HepG2 (cell line): Measurements from ENCODE around the gene GFY. TPM values are rescaled to one million over a fixed set of nuclear protein-coding genes. Genes with fewer than 3 reads are reported as not detected.

ENCODE experiments used
- ZNF276 ChIP-seq: sonication (generic); formaldehyde crosslinking; IDR thresholded peaks from 2 replicates; pipeline ENCODE4 v1.4.0; 2020; ENCODE audit warnings: mild to moderate bottlenecking, low read depth, missing genetic modification reagents
- polyA plus RNA-seq, 8 experiments: library from polyadenylated mRNA; depleted of rRNA in 3 of 8; stranded (reverse) in 7 of 8; unstranded in 1 of 8; fragments of >200 nt; fragmentation: Illumina TruSeq in 4 of 8; extraction: Trizol in 4 of 8; gene quantifications; 2 replicates each; pipeline versions ENCODE4 v1.2.1 to v1.2.3, GENCODE V29; 2011 to 2016; ENCODE audit warnings: low read depth in 4 of 8, missing spikeins in 1 of 8, mixed read lengths in 1 of 8; ENCODE audit not compliant: insufficient read depth in 1 of 8
- total RNA-seq, 5 experiments: library from RNA; depleted of rRNA; stranded (reverse); fragments of >200 nt; fragmentation: Illumina TruSeq; extraction: Trizol; gene quantifications; 2 replicates each; pipeline ENCODE4 v1.2.3, GENCODE V29; 2016; ENCODE audit warnings: low read depth in 1 of 5

GFY gene
- total and polyA plus RNA-seq, 2 of the 13 experiments (the other 11 are each of a cell fraction or from before 2014, with no cell fraction given), result not detected

- no peak for TF ChIP-seq ZNF276 (CRISPR knock-in tag)
These were observed 51.0 kb downstream of the GFY start (continued) for GRCh38 chr19:49475995-49476880.

Other genes with a start within 250 kb of the GFY start
- gene SLC6A16, start 100.2 kb upstream of the GFY start, total RNA-seq (2016; rRNA removed; fragmentation: Illumina TruSeq; extraction: Trizol), result 0.07 TPM in 1 of 2 replicates, not detected in the other
- gene SLC6A16, start 100.2 kb upstream of the GFY start, polyA plus RNA-seq (2011; rRNA removed), result 0.18 and 0.22 TPM in 2 replicates
- gene CD37, start 90.0 kb upstream of the GFY start, total RNA-seq (2016; rRNA removed; fragmentation: Illumina TruSeq; extraction: Trizol), result not detected in 2 replicates
- gene CD37, start 90.0 kb upstream of the GFY start, polyA plus RNA-seq (2011; rRNA removed), result not detected in 2 replicates
- 12.1 and 12.5 TPM in 2 replicates for gene TEAD2, start 63.0 kb upstream of the GFY start, total RNA-seq (2016; rRNA removed; fragmentation: Illumina TruSeq; extraction: Trizol)
- gene TEAD2, start 63.0 kb upstream of the GFY start, polyA plus RNA-seq (2011; rRNA removed), result 10.4 and 10.8 TPM in 2 replicates
- 0.31 TPM in 1 of 2 replicates, not detected in the other for gene DKKL1, start 61.5 kb upstream of the GFY start, total RNA-seq (2016; rRNA removed; fragmentation: Illumina TruSeq; extraction: Trizol)
- gene DKKL1, start 61.5 kb upstream of the GFY start, polyA plus RNA-seq (2011; rRNA removed), result 0.30 and 0.33 TPM in 2 replicates
- gene KASH5, start 37.1 kb upstream of the GFY start, total RNA-seq (2016; rRNA removed; fragmentation: Illumina TruSeq; extraction: Trizol), result not detected in 2 replicates
- not detected in 2 replicates for gene KASH5, start 37.1 kb upstream of the GFY start, polyA plus RNA-seq (2011; rRNA removed)
- not detected in 2 replicates for gene PTH2, start 1.9 kb upstream of the GFY start, total RNA-seq (2016; rRNA removed; fragmentation: Illumina TruSeq; extraction: Trizol)
- not detected in 2 replicates for gene PTH2, start 1.9 kb upstream of the GFY start, polyA plus RNA-seq (2011; rRNA removed)
- gene SLC17A7, start 16.1 kb downstream of the GFY start, total RNA-seq (2016; rRNA removed; fragmentation: Illumina TruSeq; extraction: Trizol), result not detected in 2 replicates
- 0.32 and 0.37 TPM in 2 replicates for gene SLC17A7, start 16.1 kb downstream of the GFY start, polyA plus RNA-seq (2011; rRNA removed)
- 94.9 and 110 TPM in 2 replicates for gene PIH1D1, start 26.4 kb downstream of the GFY start, total RNA-seq (2016; rRNA removed; fragmentation: Illumina TruSeq; extraction: Trizol)
- gene PIH1D1, start 26.4 kb downstream of the GFY start, polyA plus RNA-seq (2011; rRNA removed), result 126 and 137 TPM in 2 replicates
- 29.6 and 34.9 TPM in 2 replicates for gene ALDH16A1, start 27.8 kb downstream of the GFY start, total RNA-seq (2016; rRNA removed; fragmentation: Illumina TruSeq; extraction: Trizol)
- 8.4 and 9.2 TPM in 2 replicates for gene ALDH16A1, start 27.8 kb downstream of the GFY start, polyA plus RNA-seq (2011; rRNA removed)
- 0.58 and 1.5 TPM in 2 replicates for gene FLT3LG, start 48.8 kb downstream of the GFY start, total RNA-seq (2016; rRNA removed; fragmentation: Illumina TruSeq; extraction: Trizol)
- gene FLT3LG, start 48.8 kb downstream of the GFY start, polyA plus RNA-seq (2011; rRNA removed), result 2.6 and 3.0 TPM in 2 replicates
- 2,601 and 3,137 TPM in 2 replicates for gene RPL13A, start 62.2 kb downstream of the GFY start, total RNA-seq (2016; rRNA removed; fragmentation: Illumina TruSeq; extraction: Trizol)
- gene RPL13A, start 62.2 kb downstream of the GFY start, polyA plus RNA-seq (2011; rRNA removed), result 3,407 and 3,954 TPM in 2 replicates
- 2,345 and 2,734 TPM in 2 replicates for gene RPS11, start 71.0 kb downstream of the GFY start, total RNA-seq (2016; rRNA removed; fragmentation: Illumina TruSeq; extraction: Trizol)
- 2,839 and 2,896 TPM in 2 replicates for gene RPS11, start 71.0 kb downstream of the GFY start, polyA plus RNA-seq (2011; rRNA removed)
- gene FCGRT, start 87.3 kb downstream of the GFY start, total RNA-seq (2016; rRNA removed; fragmentation: Illumina TruSeq; extraction: Trizol), result 124 and 225 TPM in 2 replicates
- 121 and 149 TPM in 2 replicates for gene FCGRT, start 87.3 kb downstream of the GFY start, polyA plus RNA-seq (2011; rRNA removed)
- 1.7 and 10.1 TPM in 2 replicates for gene RCN3, start 102.6 kb downstream of the GFY start, total RNA-seq (2016; rRNA removed; fragmentation: Illumina TruSeq; extraction: Trizol)
- gene RCN3, start 102.6 kb downstream of the GFY start, polyA plus RNA-seq (2011; rRNA removed), result 3.0 and 3.3 TPM in 2 replicates
- gene NOSIP, start 155.2 kb downstream of the GFY start, total RNA-seq (2016; rRNA removed; fragmentation: Illumina TruSeq; extraction: Trizol), result 78.0 and 81.4 TPM in 2 replicates
- 54.3 and 58.4 TPM in 2 replicates for gene NOSIP, start 155.2 kb downstream of the GFY start, polyA plus RNA-seq (2011; rRNA removed)
- gene PRRG2, start 155.9 kb downstream of the GFY start, total RNA-seq (2016; rRNA removed; fragmentation: Illumina TruSeq; extraction: Trizol), result 0.51 and 0.82 TPM in 2 replicates
- 0.64 and 0.66 TPM in 2 replicates for gene PRRG2, start 155.9 kb downstream of the GFY start, polyA plus RNA-seq (2011; rRNA removed)
- 1.5 and 1.6 TPM in 2 replicates for gene PRR12, start 165.8 kb downstream of the GFY start, total RNA-seq (2016; rRNA removed; fragmentation: Illumina TruSeq; extraction: Trizol)
- 0.62 and 0.74 TPM in 2 replicates for gene PRR12, start 165.8 kb downstream of the GFY start, polyA plus RNA-seq (2011; rRNA removed)
- gene RRAS, start 214.8 kb downstream of the GFY start, total RNA-seq (2016; rRNA removed; fragmentation: Illumina TruSeq; extraction: Trizol), result 0.79 and 1.5 TPM in 2 replicates
- 12.0 and 13.5 TPM in 2 replicates for gene RRAS, start 214.8 kb downstream of the GFY start, polyA plus RNA-seq (2011; rRNA removed)
- 4.8 and 6.1 TPM in 2 replicates for gene SCAF1, start 216.8 kb downstream of the GFY start, total RNA-seq (2016; rRNA removed; fragmentation: Illumina TruSeq; extraction: Trizol)
- gene SCAF1, start 216.8 kb downstream of the GFY start, polyA plus RNA-seq (2011; rRNA removed), result 3.3 and 4.3 TPM in 2 replicates
- gene IRF3, start 240.5 kb downstream of the GFY start, total RNA-seq (2016; rRNA removed; fragmentation: Illumina TruSeq; extraction: Trizol), result 61.0 and 65.5 TPM in 2 replicates
- gene IRF3, start 240.5 kb downstream of the GFY start, polyA plus RNA-seq (2011; rRNA removed), result 61.9 and 66.2 TPM in 2 replicates
- gene BCL2L12, start 240.5 kb downstream of the GFY start, total RNA-seq (2016; rRNA removed; fragmentation: Illumina TruSeq; extraction: Trizol), result 32.6 and 40.8 TPM in 2 replicates
- 25.9 and 26.8 TPM in 2 replicates for gene BCL2L12, start 240.5 kb downstream of the GFY start, polyA plus RNA-seq (2011; rRNA removed)